ENCODE results near the gene SYNE1.

The SYNE1 gene

DNA sequence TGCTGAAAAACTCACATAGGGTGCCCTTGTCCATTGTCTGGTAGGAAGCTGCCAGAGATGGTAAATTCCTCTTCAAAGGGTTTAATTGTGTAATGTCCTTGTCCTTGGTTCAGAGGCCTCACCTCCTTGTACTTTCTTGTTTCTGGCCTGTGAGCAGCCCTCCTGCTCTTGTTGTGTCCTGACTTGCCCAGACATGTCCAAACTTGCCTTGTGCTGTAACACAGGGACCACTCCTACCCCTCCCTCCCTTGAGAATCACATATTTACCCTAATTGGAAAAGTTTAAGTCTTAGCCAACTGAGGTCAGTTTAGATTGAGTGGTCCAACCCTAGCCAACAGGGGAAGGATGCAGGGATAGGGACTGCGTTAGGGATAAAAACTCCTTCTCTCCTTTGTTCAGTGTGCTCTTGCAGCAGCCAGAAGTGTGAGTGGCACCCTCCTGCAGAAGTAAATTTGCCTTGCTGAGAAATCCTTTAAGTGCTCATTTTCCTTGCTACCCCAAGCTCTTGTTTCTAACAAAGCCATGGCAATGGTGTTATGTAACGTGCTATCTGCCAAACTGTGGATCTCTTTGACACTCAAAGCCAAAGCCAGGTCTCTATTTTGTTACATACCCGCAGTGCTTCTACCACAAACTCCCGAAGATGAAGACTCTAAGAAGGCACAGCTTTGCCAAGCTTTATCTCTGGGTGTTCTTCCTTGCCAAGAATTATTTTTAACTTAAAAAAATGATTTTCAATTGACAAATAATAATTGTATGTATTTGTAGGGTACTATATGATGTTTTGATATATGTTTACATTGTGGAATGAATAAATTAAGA lies 415.1 kb downstream of the SYNE1 start:
- DNase-seq: no peak

DNA sequence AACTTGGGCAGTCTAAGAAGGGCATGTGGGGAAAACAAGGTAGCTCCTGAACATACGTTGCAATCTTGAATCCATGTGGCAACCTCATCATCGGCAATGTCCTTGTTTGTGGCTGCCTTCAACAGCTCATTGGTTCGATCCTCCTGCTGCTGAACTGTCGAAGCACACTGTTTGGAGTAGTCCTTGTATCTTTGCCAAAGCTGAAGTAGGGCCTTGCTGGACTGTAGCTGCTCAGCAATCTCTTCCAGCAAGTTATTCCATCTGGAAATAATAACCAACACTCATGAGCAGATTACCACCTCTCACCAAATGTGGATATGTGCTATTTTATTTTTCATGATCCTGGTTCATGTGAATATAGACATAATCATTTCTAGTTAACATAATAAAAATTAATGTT lies 416.4 kb downstream of the SYNE1 start:
- no peak for DNase-seq

DNA sequence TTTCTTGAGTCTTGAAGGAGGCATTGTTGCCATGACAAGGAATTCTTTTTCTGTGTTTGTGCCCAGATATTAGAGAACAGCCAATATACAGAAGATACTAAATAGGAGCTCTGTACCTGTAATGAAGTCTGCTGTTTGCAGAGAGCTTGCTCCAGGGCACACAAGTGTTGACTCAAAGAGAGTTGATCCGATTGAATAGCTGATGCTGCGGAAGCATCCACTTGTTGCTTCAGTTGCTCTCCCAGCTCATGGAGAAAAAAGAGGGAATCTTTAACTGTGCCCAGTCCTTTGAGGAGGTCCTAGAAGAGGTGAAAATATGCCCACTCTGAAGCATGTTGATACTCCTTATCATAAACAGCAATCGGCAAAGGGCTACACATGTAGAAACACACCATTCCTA lies 418.3 kb downstream of the SYNE1 start:
- no peak for DNase-seq

DNA sequence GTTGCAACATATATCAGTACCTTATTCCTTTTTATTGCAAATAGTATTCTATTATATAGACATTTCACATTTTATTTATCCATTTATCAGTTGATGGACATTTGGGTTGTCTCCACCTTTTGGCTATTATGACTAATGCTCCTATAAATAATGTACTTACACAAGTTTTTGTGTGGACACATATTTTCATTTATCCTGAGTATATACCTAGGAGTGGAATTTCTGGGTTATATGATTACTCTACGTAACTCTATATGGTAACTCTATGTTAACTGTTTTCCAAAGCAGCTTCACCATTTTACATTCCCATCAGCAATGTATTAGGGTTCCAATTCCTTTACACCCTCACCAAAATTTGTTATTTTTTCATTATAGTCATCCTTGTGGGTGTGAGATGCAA lies 424.7 kb downstream of the SYNE1 start:
- DNase-seq: no peak

DNA sequence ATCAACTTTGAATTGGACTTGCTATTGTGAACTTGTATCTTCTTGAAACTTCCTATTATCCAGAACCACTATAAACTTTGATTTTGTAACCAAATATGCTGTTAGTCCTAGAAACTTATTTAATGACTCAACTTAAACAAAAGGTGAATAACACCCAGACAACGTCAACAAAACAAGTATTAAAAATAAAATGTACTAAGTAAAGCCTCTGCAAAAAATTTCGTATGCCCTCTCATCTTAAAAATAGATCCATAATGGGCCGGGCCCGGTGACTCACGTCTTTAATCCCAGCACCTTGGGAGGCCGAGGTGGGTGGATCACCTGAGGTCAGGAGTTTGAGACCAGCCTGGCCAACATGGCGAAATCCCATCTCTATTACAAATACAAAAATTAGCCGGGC lies 428.0 kb downstream of the SYNE1 start:
- no peak for DNase-seq

DNA sequence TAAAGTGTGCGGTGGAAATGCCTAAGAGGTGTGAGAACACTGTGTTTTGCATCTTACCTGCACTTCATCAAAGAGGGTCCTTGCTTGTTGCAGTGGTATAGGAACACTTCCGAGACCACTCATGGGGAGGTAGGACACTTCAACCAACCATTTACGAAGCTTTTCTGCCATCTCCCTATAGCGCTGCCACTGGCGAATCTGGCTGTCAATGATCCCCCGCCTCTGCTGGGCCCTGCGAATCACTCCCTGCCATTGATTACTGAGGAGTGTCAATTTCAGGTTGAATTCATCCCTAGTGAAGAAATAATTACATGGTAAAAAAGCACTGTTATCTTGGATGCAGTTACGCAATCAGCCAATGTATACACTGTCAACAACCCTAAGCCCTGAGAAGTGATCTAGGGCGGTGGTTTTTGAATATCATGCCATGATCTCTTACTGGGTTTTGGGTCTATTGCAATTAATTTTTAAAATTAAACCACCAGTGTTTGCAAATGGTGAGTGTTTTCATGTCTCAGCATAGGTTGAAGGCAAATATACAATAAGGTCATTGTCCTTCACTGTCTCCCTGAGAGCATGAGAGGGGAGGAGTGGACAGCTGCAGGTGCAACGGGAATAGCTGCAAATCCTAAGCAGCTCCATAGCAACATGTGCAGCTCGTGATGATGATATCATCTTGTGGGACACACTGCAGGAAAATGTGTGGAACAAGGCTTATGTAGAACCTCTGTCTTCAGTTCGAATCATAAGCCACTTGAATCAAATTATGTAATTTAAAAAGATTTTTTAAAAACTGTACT lies 429.0 kb downstream of the SYNE1 start:
- no peak for DNase-seq

DNA sequence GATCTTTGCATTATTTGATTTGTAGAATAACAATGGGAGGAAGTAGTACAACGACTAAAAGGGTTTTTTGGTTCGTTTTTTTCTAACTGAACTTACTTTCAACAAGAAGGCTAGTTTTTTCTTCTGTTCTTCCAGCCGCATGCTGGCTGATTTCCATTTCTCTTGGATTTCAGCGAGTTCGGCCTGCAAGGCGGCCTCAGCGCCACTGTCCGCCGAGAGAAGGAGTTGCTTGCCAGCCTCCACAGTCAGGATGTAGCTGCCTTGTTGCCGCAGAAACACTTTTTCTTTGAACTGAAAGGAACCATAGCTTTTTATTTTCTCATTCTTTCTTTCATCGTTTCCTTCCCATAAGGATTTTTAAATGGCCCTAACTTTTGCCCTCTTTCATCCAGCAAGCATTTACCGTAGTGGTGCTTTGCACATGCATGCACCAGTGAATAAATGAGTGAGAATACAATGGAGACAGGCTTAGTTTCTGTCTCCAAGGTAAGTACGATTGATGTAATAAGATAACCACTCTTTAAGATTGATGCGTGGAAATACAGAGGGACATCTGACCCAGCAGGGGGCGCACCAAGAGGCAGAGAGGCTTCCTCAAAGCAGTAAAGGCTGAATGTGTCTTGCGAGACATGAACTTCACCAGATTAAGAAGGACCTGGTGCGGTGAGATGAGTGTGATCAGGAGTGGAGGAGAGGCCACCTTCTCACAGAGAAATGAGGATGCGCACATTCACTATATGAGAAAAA lies 430.9 kb downstream of the SYNE1 start:
- DNase-seq: no peak

DNA sequence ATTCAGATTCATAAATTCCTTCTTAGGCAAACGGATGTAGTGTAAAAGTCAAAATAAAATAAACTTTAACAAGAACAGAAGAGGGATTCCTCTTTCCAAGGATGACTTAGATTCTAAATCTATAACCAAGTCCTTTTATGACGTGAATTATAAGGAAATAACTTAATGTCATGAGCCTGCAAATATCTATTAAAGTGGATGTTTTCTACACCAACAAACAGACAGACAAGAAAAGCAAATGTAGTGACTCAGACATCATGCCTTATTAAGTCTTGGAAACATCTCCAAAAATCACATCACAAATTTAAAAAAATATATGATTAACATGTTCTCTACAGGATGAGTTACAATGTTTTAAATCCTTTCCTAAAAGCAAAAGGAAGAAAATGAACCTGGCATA lies 432.6 kb downstream of the SYNE1 start:
- DNase-seq: no peak

DNA sequence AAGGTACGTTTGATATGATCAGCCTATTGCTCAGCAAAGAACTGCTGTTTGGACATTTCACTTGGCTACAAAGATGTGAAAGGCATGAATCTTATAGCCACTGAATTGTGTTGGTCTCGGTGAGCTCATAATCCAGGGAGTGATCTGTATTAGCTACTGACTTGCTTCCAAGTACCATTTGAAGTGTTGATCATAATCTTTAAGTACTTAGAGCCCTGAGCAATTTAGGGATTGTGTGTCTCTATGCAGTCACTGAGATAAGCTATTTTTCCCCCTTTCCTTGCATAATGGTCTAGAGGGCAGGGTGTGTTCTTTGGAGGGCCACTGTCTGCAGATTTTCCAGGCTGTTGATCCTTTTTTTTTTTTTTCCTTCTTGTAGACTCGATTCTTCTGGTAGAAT lies 436.0 kb downstream of the SYNE1 start:
- DNase-seq: no peak

DNA sequence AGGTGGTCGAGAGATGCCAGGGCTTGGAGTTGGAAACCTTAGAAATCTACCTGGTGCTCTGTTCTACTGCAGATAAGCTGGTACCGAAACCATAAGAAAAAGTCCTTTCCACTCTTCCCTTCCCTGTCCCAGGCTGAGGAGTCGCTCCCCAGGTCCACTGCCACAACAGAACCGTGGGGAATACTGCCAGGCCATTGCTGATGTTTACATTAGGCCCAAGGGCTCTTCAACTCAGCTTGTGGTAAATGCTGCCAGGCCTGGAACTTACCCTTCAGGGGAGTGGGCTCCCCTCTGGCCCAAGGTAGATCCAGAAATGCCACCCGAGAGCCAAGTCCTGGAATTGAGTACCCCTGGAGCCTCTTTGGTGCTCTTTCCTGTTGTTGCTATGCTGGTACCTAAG lies 441.3 kb downstream of the SYNE1 start:
- DNase-seq: no peak

DNA sequence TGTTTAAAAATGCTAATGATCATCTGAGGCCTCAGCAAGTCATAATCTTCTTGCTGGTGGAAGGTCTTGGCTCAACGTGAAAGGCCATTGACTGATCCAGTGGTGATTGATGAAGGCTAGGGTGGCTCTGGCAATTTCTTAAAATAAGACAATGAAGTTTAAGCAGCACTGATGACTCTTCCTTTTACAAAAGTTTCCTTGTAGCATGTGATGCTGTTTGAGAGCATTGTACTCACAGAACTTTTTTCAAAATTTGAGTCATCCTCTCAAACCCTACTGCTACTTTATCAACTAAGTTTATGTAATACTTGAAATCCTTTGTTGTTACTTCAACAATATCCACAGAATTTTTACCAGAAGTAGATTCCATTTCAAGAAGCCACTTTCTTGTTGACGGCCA lies 447.4 kb downstream of the SYNE1 start:
- no peak for DNase-seq

DNA sequence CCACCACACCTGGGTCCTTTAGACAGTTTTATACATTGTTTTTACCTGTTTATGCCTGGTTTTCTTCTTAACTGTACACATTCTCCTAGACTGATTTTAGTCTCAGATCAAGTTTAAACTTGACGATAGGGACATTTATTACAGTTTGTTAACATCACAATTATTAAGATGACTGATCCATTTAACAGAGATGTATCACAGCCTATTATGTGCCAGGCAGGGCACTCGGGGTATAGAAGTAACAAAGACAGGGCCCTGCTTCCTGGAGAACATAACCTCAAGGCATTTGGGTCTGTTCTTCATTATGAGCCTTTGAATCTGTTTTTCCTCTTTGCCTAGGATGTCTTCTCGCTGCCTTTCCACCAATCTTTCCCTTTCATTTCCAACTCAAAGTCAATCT lies 449.2 kb downstream of the SYNE1 start:
- no peak for DNase-seq

DNA sequence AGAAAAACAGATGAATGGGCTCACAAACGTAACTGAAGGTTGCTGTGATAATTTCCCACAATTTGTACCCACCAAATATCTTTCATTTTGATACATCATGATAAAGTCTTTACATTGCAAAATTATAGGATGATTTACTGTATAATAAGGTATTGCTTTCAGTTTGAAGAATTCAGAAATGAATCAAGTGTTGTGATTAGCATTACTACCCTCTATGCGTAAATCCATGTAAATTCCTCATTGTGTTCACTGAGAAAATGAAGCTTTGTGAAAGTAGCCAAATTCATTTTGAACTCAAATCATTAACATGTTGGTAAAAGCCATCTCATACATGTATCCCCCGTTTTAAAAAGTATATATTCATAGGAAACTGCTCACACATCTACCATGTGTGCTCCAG lies 450.3 kb downstream of the SYNE1 start:
- DNase-seq: no peak

DNA sequence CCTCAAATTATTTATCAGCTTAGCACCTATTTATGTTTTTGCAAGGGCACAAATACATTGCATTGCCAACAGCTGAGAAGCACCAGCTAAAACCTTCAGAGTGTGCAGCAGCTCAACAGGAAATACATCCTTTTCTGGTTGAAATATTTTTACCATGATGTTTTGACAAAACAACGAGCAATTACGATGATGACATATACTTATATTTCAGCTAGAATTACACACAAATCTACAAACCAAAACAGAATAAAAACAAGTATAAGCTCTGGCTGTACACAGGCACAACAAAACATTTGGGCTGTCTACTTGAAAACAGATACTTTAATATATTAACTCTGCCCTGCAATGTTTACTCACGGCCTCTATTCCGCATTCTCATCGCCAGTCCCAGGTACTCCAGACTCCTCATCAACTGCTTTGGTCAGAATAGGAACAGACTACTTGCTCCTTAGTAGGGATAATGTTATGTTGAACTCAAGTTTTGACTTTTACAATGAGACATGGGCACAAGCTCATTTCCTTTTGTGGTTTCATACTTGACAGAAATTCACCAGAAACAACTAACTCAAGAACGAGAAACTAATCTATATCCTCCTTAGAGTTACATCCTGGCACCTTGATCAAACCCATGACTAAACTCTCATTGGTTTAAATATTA lies 452.1 kb downstream of the SYNE1 start:
- no peak for DNase-seq

DNA sequence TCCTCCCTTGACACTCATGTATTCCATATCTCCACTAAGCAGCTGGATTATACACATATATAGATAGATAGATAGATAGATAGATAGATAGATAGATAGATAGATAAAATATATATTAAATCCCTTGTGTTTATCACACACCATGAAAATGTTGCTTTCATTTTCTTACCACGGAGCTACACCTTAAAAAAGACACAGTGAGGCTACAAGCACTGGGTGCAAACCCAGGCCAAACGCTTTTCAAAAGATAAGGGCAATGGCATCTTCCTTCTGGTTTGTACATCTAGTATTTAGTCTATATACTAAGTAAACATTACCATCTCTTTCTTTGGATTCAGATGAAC lies 452.6 kb downstream of the SYNE1 start:
- no peak for DNase-seq

DNA sequence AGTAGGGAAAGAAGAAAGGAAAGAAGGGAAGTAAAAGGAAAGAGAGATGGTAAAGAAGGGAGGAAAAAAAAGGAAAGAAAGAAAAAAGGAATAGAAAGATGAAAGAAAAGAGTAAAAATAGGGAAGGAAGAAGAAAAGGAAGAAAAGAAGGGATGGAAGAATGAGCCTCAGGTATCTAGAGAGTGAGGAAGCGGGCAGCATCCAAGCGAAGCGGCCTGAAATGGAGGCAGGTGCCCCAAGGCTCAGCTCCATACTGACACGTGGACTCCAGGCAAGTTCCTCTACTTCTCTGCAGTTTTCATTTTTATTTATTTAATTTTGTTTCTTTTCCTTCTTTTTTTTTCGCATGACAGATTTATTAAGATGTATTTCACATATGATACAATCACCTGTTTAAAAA lies 456.6 kb downstream of the SYNE1 start:
- DNase-seq: no peak

DNA sequence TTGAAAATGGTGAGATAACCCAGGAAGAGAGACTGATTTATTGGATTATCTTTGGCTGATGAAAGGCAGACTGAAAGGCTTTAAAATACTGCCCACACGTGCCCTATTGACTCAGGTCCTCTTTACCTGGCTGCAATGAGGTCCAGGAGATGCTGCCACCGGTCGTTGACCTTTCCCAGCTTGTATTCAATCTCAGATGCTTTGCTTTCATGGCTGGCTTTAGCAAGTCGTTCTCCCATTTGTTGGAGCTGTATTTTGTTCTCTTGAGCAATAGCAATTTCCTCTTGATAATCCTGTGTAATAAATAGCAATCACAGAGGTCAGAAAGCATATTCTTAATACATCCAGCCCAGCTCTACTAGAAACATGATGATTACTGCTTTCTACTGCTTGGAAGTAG lies 460.9 kb downstream of the SYNE1 start:
- no peak for DNase-seq

DNA sequence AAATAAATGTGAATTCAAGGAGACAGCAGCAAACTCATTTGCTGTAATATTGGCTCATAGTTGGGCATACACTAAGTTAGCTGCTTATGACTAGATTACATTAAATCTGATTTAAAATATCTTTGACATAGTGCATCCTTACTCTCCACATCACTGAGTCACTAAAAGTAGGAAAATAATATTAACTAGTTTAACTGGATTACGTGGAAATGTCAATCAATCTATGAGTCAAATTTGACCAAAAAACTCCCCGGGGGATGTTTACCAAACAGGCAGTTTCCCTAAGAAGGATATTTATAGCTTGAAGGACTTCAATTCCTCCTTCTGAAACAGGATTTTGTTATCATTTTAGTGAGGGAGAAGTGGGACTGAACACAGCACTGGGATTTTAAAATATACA lies 463.2 kb downstream of the SYNE1 start:
- no peak for DNase-seq

DNA sequence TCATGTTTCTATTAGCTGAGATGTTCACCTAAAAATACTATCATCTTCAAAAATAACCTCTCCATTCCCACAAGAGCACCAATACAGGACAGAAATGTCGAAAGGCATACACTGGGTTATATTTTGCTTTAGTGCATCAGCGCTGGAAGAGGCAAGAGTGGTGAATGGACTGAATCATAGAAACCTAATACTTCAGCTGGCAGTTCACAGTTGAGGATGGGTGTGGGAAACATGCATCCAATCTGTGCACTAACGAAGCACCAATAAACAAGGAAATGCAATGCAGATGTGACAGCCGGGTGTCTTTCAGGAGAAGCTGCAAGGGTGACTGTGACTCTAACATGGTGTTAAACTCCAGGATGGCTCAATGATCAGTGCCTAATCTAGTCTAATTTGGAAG lies 463.8 kb downstream of the SYNE1 start:
- DNase-seq: no peak

DNA sequence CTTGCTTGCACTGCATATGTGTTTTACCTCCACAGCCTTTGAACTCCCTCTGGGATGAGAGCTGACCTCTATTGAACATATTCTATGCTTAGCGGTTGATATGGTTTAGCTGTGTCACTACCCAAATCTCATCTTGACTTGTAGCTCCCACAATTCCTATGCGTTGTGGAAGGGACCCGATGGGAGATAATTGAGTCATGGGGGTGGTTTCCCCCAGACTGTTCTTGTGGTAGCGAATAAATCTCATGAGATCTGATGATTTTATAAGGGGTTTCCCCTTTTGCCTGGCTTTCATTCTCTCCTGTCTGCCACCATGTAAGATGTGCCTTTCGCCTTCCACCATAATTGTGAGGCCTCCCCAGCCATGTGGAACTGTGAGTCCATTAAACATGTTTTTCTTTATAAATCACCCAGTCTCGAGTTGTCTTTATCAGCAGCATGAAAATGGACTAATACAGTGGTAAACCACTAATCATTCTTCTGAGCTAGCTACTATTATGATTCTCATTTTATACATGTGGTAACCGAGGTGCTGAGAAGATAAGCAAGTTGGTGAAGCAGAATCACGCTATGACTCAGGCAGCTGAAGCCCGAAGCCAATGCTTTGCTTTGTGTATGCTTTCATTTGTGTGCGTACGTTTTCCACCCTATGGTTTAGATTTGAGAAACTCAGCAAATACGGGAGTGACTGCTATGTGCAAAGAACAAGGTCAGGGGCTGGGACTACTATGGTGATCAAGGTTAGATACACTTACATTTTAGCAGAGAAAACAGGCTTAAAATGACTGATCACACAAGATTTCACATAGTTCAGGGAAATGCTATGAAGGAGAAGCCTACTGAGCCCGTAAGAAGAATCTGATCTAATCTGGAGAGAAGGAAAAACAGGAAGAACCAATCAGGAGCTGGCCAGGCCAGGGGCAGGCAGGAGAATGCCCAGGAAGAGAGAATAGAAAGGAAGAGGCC lies 466.2 kb downstream of the SYNE1 start:
- DNase-seq: no peak

DNA sequence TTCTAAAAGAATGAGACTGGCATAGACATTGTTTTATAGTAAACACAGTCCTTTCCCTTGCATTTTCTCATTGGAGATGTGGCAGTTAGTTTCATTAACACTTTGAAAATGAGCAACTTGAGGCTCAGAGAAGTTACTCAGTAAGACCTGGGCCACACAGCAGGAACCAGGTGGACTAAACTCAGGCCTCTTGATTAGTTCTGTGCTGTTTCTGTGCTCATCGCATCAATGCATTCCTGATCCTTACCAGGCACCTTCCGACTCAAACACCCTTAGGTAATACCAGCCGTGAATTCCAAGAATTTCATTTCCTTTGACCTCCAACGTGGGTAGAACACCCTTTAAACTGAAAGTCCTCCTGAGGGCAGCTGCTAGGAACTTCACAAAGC lies 466.9 kb downstream of the SYNE1 start:
- DNase-seq: no peak

Measured in NCI-H1436 (cell line).